Tibial artery (tissue), 4 donors: ENCODE measurements around the gene PRKAR2B.

Experiments
- DNase-seq, 2 donors: peaks; one replicate each; pipeline ENCODE4 v3.0.0-alpha.2; 2019
- H3K27ac ChIP-seq, 2 donors: fragments of 200-600 bp; sonication (generic) in 1 of 2; 1 replicate in 1 of 2; 2 replicates in 1 of 2; pipeline ENCODE4 v1.5.1; 2018 to 2019; ENCODE audit warnings: mild to moderate bottlenecking in 1 of 2
- H3K27me3 ChIP-seq, 2 donors: fragments of 200-600 bp; sonication (generic) in 1 of 2; one replicate each; pipeline versions ENCODE4 v1.5.1 to v1.6.0; 2016 to 2019
- H3K36me3 ChIP-seq, 3 donors: fragments of 200-600 bp; sonication (generic) in 2 of 3; one replicate each; pipeline ENCODE4 v1.5.1; 2016 to 2019; ENCODE audit warnings: mild to moderate bottlenecking in 2 of 3
- H3K4me1 ChIP-seq, 4 donors: fragments of 200-600 bp; sonication (generic) in 2 of 4; 1 replicate in 3 of 4; 2 replicates in 1 of 4; pipeline ENCODE4 v1.5.1; 2016 to 2019
- H3K4me3 ChIP-seq, 2 donors: fragments of 200-600 bp; sonication (generic) in 1 of 2; 1 replicate in 1 of 2; 2 replicates in 1 of 2; pipeline ENCODE4 v1.5.1; 2018 to 2019; ENCODE audit warnings: mild to moderate bottlenecking in 2 of 2
- H3K9me3 ChIP-seq, 3 donors: fragments of 200-600 bp; sonication (generic) in 1 of 3; one replicate each; pipeline ENCODE4 v1.5.1; 2016 to 2019
- intact Hi-C: fragments of 100-400 bp; cut with DNase I; formaldehyde crosslinking; loops from one replicate; pipeline ENCODE4 v1.15.0; 2023; ENCODE audit warnings: low total_unique reads
- TF ChIP-seq, protein P1 (sequence below), 2 experiments: fragments of 200-600 bp in 1 of 2; fragments of 450-650 bp in 1 of 2; IDR thresholded peaks; one replicate each; pipeline ENCODE4 v1.5.1; 2017 to 2019; ENCODE audit warnings: antibody characterized with exemption in 2 of 2, mild to moderate bottlenecking in 1 of 2, moderate library complexity in 1 of 2

The PRKAR2B gene

DNA sequence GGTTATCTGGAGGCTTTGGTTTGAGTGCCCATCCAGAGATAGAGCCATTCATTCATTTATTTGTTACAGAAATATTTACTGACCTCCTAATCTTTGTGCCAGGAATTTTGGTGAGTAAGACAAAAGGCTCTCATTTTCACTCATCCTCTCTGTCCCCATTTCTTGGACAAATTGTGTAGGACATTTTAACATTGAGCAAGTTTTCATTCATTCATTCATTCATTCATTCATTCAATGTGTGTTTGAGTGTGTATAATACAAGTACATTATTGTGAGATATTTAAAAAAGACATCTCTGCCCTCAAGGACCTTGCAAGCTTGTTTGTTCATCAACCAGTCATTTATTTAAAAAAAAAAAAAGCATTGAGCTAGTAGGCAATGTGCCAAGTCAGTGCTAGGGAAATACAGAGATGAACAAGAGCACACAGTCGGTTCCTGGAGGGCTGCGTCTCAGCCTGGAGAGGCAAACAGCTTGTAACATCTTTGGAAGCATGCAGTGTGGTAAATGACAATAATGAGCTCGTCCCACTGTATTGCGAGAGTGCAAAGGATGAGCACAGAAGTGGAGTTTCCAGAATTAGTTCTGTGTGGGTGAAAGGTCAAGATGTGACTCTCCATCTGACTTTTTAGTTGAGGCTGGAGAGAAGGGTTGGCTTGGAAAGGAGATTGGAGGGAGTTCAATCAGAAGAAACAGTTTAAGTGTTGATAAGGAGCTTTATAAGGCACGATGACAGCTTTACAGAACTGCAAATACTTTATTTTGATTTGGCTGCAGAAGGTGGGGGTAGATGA, 73.8 kb downstream of the PRKAR2B start:
- TF ChIP-seq, protein P1, sequence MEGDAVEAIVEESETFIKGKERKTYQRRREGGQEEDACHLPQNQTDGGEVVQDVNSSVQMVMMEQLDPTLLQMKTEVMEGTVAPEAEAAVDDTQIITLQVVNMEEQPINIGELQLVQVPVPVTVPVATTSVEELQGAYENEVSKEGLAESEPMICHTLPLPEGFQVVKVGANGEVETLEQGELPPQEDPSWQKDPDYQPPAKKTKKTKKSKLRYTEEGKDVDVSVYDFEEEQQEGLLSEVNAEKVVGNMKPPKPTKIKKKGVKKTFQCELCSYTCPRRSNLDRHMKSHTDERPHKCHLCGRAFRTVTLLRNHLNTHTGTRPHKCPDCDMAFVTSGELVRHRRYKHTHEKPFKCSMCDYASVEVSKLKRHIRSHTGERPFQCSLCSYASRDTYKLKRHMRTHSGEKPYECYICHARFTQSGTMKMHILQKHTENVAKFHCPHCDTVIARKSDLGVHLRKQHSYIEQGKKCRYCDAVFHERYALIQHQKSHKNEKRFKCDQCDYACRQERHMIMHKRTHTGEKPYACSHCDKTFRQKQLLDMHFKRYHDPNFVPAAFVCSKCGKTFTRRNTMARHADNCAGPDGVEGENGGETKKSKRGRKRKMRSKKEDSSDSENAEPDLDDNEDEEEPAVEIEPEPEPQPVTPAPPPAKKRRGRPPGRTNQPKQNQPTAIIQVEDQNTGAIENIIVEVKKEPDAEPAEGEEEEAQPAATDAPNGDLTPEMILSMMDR (IDR thresholded peaks at IDR 0.05), result no peak
- H3K4me1 ChIP-seq, result no peaks in the 10 kb centered on the region
- no peaks in the 10 kb centered on the region for H3K36me3 ChIP-seq
- no peak for DNase-seq
- no peaks in the 10 kb centered on the region for H3K27me3 ChIP-seq
- intact Hi-C loops, result no loop called here
- H3K9me3 ChIP-seq, result no peaks in the 10 kb centered on the region
- H3K27ac ChIP-seq, result no peak overlapping the region
- H3K4me3 ChIP-seq, result no peak overlapping the region

DNA sequence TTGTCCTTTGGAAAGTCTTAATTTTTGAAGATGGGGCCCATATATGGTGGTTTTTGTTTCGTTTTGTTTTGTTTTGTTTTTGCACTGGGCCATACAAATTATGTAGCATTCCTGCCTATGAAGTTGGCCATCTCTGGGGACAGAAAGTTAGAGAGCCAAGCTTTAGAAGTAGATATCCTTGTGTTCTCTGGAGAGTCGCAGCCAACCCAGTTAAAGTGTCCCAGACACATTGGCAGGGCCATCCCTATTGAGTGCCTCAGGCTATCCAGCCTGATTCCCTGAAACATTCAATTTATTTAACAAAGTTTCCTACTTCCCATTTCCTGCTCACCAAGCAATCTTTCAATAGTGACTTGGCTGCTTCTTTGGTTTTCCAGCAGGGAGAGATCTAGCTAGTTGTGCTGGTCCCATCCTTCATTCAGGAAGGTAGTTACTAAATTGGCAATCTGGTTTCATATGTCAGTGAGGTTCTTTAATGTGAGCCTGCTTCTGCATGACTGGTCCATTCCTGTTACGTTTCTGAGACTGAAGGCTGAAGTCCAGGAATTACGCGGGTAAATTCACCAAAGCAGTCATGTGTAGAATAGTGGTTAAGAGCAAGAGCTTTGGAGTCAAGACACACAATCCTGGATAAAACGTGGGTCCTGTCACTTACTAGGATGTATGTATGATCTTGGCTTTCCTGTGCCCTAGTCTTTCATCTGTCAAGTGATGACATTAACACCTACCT, 75.0 kb downstream of the PRKAR2B start:
- Histone ChIP-seq H3K4me3 (no peak overlapping the region), H3K4me1 (no peaks in the 10 kb centered on the region), H3K27ac (no peak overlapping the region), H3K36me3 (no peaks in the 10 kb centered on the region), H3K27me3 (no peaks in the 10 kb centered on the region), H3K9me3 (no peaks in the 10 kb centered on the region)
- TF ChIP-seq, protein P1 (IDR thresholded peaks at IDR 0.05), result no peak
- no peak for DNase-seq
- intact Hi-C loops, result no loop called here

DNA sequence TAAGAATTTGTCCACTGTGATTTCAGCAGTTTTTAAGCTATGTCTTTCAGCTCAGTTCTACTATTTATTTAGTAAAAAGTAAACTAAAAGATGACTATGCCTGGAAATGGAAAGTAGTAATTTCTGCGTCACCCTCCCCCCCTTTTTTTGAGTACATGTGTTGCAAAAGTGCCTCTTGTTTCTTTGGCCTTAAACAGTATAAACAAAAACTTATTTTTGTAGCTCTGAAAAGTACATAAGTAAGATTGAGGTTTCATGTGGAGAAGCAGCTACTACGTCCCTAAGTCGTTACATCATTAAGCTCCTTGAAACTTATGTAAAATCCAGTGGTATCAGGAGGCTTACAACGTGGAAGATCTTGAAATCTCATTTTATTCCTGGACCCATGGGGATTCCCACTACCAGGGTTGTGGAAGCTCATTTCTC, 78.0 kb downstream of the PRKAR2B start:
- Histone ChIP-seq H3K27ac (peak overlapping the region in 1 of 2 donors; percentile 45), H3K4me3 (no peak overlapping the region), H3K27me3 (no peaks in the 10 kb centered on the region), H3K9me3 (no peaks in the 10 kb centered on the region), H3K4me1 (no peaks in the 10 kb centered on the region), H3K36me3 (no peaks in the 10 kb centered on the region)
- DNase-seq, result no peak
- intact Hi-C loops, result no loop called here
- TF ChIP-seq, protein P1 (IDR thresholded peaks at IDR 0.05), result no peak

DNA sequence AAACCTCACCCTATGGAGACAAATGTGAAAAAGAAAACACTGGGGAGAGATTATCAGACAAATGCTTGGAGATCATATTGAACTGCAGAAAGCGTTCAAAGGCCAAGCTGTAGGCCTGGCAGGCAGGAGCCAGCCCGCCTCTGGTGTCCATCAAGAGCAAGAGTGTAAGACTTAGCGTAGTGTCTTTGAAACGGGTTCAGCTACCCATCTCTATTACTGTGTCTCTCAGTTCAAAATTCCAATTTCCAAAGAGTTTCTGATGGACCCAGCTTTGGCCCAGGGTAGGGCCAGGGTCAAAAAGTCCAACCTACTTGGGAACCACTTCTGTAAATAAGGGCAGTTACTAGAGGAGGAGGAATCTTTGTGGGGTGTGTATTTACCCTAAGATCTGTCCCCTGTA, 78.9 kb downstream of the PRKAR2B start:
- Histone ChIP-seq H3K36me3 (no peaks in the 10 kb centered on the region), H3K27ac (no peak overlapping the region)
- intact Hi-C loops, result no loop called here

DNA sequence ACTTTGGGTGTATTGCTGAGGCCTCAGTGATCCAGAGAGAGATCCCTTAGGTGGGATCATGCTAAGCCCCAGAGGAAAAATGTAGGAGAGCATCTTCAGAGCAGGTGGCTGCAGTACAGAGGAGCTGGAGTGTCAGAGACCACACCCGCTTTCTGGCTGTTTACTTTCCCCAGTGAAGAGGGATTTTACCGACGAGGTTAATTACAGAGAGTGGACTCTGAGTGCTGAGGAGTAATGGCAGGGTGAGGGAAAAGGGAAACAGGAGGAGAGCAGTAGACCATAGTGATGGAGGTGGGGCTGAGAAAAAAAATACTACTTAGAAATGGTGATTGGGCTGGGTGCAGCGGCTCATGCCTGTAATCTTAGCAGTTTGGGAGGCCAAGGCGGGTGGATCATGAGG, 81.0 kb downstream of the PRKAR2B start:
- intact Hi-C loops, result no loop called here
- TF ChIP-seq, protein P1 (IDR thresholded peaks at IDR 0.05), result no peak
- H3K9me3 ChIP-seq, result no peaks in the 10 kb centered on the region
- DNase-seq, result no peak
- H3K4me3 ChIP-seq, result no peak overlapping the region
- H3K4me1 ChIP-seq, result no peaks in the 10 kb centered on the region
- H3K27ac ChIP-seq, result no peak overlapping the region
- no peaks in the 10 kb centered on the region for H3K27me3 ChIP-seq
- no peaks in the 10 kb centered on the region for H3K36me3 ChIP-seq

More for the DNA sequence above, 78.9 kb downstream of the PRKAR2B start:
- TF ChIP-seq, protein P1 (IDR thresholded peaks at IDR 0.05), result no peak
- Histone ChIP-seq H3K27me3 (no peaks in the 10 kb centered on the region), H3K4me3 (no peak overlapping the region), H3K9me3 (no peaks in the 10 kb centered on the region), H3K4me1 (no peaks in the 10 kb centered on the region)
- no peak for DNase-seq
